Measurements from ENCODE around the gene DNAJB6.

The DNAJB6 gene

DNA sequence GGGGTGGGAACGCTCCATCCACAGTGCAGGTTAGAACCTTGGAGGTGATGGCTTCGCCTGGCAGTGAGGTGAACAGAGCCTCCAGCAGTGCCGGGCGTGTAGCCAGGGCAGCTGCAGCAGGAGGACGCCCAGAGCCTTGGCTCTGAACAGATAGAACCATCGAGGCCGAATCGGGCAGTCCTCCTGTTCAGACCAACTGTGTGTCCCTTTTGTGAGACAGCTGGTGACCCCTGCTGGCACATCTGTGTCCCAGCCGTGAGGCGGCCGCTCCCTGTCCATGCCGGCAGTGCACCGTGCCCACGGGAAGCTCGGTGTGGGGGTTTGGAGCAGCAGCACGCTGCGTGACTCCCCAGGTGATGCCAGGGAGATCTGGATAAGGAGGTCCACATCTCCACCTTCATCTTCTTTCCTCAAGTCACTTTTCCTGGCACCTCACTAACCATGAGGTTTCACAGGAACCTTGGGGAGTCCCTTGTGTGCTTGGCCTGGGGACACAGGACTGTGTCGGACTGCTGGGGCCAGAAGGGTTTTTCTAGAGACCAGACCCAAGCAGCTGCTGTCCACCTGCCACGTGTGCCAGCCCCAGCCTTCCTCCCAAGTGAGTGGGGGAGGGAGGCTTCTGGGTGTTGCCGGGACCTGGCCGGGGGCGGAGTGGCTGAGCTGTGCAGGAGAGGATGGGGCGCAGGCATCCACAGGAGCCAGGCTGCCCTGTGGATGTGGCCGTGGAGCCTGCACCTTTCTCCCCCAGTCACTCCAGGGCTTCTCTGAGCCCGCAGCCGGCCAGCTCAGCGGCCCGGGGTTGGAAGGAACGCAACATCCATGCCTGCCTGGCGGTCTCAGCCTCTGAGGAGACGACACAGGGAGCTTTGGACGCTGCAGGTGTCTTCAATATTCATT is 69.4 kb downstream of the DNAJB6 start:
- 93% methylated on average over 32 of the region's 32 CpGs for WGBS
- no peak overlapping the region for H3K27ac ChIP-seq (ENCODE audit: low read depth, low read length)
- H3K36me3 ChIP-seq (ENCODE audit: insufficient read depth, low read length), result peaks cover 55% of the 10 kb centered on the region
- H3K27me3 ChIP-seq (ENCODE audit: insufficient read depth, low read length), result no peaks in the 10 kb centered on the region
- no peaks in the 10 kb centered on the region for H3K4me1 ChIP-seq (ENCODE audit: insufficient read depth, low read length)
- H3K4me3 ChIP-seq (ENCODE audit: low read length), result no peak overlapping the region
- no peaks in the 10 kb centered on the region for H3K9me3 ChIP-seq (ENCODE audit: insufficient read depth, low read depth, low read length)
- no peak overlapping the region for H3K9ac ChIP-seq (ENCODE audit: low read depth, low read length)

DNA sequence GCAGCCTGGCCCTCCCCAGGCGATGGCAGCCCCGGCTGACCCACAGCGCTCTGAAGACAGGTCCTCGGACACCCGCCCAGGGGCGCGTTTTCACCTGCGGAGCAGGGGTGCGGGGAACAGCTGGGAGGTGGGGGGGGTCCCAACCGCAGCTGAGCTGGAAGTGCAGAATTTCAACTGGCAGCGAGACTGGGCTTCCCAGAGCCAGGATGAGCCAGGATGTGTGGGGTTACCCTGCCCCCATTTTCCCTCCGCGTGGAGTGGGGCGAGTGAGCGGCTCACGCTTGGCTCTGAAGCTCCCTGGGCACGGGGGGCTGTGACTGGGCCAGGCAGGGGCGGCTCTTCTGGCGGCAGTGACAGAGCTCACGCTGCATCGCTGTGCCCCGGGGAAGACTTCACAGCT is 70.2 kb downstream of the DNAJB6 start:
- peaks cover 7% of the 10 kb centered on the region for H3K4me1 ChIP-seq (ENCODE audit: insufficient read depth, low read length)
- H3K27me3 ChIP-seq (ENCODE audit: insufficient read depth, low read length), result no peaks in the 10 kb centered on the region
- H3K36me3 ChIP-seq (ENCODE audit: insufficient read depth, low read length), result peaks cover 51% of the 10 kb centered on the region
- no peak overlapping the region for H3K9ac ChIP-seq (ENCODE audit: low read depth, low read length)
- H3K4me3 ChIP-seq (ENCODE audit: low read length), result no peak overlapping the region
- no peaks in the 10 kb centered on the region for H3K9me3 ChIP-seq (ENCODE audit: insufficient read depth, low read depth, low read length)
- no peak overlapping the region for H3K27ac ChIP-seq (ENCODE audit: low read depth, low read length)
- WGBS, result 97% methylated on average over 22 of the region's 22 CpGs

DNA sequence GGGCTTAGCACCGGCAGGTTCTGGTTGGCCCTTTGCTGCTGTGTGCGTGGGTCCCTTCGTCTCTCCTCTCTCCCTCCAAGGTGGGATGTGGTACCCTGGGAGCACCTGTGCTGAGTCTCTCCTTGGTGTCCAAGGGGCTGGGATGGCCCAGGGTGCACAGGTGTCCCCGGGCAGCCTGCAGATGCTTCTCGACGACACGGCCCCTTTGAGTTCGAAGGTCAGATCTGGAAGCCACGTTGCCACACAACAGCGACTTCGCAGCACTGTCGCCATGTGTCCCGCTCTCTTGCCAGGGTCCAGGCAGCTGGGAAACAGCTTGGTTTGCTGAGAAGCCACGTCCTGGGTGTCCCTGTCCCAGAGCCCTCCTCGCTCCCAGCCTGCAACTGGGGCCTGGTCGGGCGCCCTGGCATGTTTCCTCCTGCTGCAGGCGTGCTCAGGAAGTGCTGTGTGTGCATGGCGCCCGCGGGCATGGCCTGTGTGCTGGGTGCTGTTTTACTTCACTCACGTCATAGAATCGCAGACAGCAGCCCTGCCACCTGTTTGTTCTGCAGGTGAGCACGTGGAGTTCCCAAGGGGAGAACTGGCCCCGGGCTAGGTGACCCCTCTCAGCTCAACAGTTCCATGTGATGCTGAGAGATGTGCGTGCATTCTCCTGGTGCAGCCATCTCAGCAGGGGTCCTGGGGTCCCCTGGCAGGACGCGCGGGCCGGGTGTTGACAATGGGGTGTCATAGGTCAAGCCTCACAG is 70.9 kb downstream of the DNAJB6 start:
- WGBS, result 94% methylated on average over 30 of the region's 30 CpGs
- H3K4me1 ChIP-seq (ENCODE audit: insufficient read depth, low read length), result peaks cover 14% of the 10 kb centered on the region
- no peak overlapping the region for H3K9ac ChIP-seq (ENCODE audit: low read depth, low read length)
- H3K9me3 ChIP-seq (ENCODE audit: insufficient read depth, low read depth, low read length), result no peaks in the 10 kb centered on the region
- no peak overlapping the region for H3K4me3 ChIP-seq (ENCODE audit: low read length)
- no peaks in the 10 kb centered on the region for H3K27me3 ChIP-seq (ENCODE audit: insufficient read depth, low read length)
- H3K36me3 ChIP-seq (ENCODE audit: insufficient read depth, low read length), result peaks cover 53% of the 10 kb centered on the region
- H3K27ac ChIP-seq (ENCODE audit: low read depth, low read length), result no peak overlapping the region

DNA sequence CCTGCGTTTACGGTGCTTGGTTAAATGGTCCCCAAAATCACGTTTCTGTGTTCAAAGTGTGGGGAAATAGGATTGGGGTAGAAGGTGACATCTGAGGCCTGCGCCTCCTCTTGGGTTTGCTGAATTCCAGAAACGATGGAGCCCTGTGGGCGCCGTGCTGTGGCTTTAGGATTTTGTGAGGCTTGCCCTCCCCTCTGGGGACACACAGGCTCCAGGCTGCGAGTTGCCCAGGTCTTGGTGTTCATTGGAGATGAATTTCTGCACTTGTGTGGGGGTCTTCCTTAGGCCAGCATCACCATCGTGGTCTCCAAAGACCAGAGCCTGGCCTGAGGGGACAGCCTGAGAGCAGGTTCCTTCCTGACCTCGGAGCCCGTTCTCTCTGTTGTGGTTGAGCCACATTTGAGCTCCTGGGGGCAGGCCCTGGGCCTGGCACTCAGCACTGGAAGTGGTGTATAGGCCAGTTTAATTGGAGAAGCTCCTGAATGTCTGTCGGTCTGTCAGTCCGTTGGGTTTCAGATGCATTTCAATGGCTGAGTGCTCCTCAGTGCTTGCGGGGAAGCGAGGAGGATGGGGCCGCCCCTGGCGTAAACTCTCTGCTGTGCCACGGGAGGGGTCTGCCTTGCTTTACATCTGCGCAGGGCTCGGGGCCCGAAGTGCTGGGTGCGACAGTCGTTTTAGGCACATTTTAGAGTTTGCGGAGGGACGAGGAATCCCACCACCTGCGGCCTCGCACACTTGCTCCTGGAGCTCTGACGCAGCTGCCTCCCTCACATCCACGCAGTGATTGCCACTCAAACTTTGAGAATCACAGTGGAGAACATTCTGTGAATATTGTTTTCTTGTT is 71.7 kb downstream of the DNAJB6 start:
- no peak overlapping the region for H3K4me3 ChIP-seq (ENCODE audit: low read length)
- H3K9ac ChIP-seq (ENCODE audit: low read depth, low read length), result no peak overlapping the region
- WGBS, result 92% methylated on average over 29 of the region's 29 CpGs
- H3K36me3 ChIP-seq (ENCODE audit: insufficient read depth, low read length), result peaks cover 53% of the 10 kb centered on the region
- no peaks in the 10 kb centered on the region for H3K9me3 ChIP-seq (ENCODE audit: insufficient read depth, low read depth, low read length)
- no peaks in the 10 kb centered on the region for H3K27me3 ChIP-seq (ENCODE audit: insufficient read depth, low read length)
- peak overlapping the region; percentile 30; the same call in 1 of the 2 replicates for H3K27ac ChIP-seq (ENCODE audit: low read depth, low read length)
- H3K4me1 ChIP-seq (ENCODE audit: insufficient read depth, low read length), result peaks cover 22% of the 10 kb centered on the region

DNA sequence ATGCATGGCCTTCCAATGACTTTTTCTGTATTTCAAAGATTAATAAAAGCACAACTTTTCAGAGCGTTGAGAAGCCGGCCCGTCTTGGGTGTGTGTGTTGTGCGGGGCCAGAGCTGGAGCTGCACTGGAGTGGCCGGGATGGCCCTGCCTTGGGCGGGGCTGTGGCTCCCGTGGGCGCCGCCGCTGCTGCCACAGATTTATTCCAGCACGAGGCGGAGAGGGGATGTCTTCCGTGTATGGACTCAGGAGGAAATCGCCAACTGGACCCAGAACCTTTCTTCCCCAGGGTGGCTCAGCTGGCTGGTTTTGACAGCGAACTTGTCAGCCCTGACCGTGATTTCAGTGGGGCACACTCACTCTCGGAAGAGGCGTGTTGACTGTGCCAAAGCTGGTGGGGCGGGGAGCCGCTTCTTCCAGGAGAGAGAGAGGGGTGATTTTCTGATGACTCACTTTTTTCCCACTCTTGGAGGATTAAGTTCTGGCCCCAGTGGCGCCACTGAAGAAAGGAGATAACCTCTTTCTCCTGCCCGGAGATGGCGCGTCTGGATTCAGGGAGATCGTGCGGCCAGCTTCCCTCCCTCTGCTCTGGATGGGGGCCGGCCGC is 72.4 kb downstream of the DNAJB6 start:
- Histone ChIP-seq H3K4me1 (ENCODE audit: insufficient read depth, low read length) (peaks cover 25% of the 10 kb centered on the region), H3K36me3 (ENCODE audit: insufficient read depth, low read length) (peaks cover 53% of the 10 kb centered on the region), H3K4me3 (ENCODE audit: low read length) (no peak overlapping the region), H3K27me3 (ENCODE audit: insufficient read depth, low read length) (no peaks in the 10 kb centered on the region), H3K9ac (ENCODE audit: low read depth, low read length) (no peak overlapping the region), H3K9me3 (ENCODE audit: insufficient read depth, low read depth, low read length) (no peaks in the 10 kb centered on the region), H3K27ac (ENCODE audit: low read depth, low read length) (no peak overlapping the region)
- WGBS, result 94% methylated on average over 28 of the region's 28 CpGs

DNA sequence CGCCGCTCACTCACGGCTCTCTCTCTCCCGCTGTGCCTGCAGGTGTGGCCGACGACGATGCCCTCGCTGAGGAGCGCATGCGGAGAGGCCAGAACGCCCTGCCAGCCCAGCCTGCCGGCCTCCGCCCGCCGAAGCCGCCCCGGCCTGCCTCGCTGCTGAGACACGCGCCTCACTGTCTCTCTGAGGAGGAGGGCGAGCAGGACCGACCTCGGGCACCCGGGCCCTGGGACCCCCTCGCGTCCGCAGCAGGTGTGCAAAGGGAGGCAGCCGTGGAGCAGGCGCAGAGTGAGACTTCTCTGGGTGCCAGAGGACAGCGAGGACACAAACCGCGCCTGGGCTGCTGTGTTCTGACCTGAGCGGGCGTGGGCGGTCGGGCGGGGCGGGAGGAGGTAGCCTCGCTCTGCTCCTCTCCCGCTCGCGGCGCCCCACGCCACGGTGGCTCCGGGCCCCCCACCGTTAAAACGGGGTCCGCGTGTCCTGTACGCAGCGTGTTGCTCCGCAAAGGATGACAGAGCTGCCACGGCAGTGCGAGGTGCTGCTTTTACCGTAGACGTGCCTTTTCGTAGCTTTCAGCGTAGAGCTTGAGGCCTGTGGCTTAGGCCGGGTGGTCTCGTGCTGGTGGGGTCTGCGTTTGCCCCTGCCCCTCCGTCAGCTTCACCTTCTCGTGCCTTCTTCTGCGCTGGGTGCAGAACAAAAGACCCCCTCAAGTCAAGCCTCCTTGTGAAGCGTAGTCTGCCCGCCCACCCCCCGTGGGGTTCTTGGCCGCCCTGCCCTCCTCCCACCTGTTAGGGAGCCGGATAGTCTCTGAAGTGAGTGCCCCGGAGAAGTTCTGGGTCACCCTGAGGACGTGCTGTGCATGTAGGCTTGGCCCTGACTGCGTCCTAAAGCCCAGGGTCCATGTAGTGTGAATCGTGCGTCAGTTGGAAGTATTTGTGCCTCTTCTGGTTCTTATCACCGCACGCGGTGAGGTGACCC is 73.2 kb downstream of the DNAJB6 start:
- Histone ChIP-seq H3K36me3 (ENCODE audit: insufficient read depth, low read length) (peaks cover 57% of the 10 kb centered on the region), H3K9me3 (ENCODE audit: insufficient read depth, low read depth, low read length) (no peaks in the 10 kb centered on the region), H3K27ac (ENCODE audit: low read depth, low read length) (no peak overlapping the region), H3K4me1 (ENCODE audit: insufficient read depth, low read length) (peaks cover 25% of the 10 kb centered on the region), H3K9ac (ENCODE audit: low read depth, low read length) (no peak overlapping the region), H3K4me3 (ENCODE audit: low read length) (no peak overlapping the region), H3K27me3 (ENCODE audit: insufficient read depth, low read length) (no peaks in the 10 kb centered on the region)
- WGBS, result 94% methylated on average over 78 of the region's 78 CpGs

DNA sequence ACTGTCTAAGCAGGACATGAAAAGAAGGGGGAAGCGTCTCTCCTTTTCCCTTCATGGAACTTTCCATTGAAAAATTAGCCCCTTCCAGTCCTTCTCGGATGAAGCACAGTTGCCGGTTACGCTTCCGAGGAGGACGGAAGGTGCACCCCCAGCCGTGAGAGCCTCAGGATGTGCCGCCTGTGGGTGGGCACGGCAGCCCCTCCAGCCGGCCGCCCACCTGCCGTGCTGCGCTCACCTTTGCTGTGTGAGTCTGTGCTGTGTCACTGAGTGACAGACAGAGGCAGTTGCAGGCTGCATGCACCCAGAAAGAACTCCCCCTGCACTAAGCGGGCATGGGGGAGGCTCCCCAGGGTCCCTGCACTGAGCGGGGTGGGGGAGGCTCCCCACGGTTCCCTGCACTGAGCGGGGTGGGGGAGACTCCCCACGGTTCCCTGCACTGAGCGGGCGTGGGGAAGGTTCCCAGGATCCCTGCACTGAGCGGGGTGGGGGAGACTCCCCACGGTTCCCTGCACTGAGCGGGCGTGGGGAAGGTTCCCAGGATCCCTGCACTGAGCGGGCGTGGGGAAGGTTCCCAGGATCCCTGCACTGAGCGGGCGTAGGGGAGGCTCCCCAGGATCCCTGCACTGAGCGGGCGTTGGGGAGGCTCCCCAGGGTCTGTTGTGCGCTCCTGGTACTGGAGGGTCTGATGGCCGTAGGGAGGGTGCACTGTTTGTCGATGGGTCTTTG is 74.2 kb downstream of the DNAJB6 start:
- no peaks in the 10 kb centered on the region for H3K27me3 ChIP-seq (ENCODE audit: insufficient read depth, low read length)
- no peaks in the 10 kb centered on the region for H3K9me3 ChIP-seq (ENCODE audit: insufficient read depth, low read depth, low read length)
- no peak overlapping the region; the same call in 1 of the 2 replicates for H3K27ac ChIP-seq (ENCODE audit: low read depth, low read length)
- 93% methylated on average over 33 of the region's 33 CpGs for WGBS
- H3K4me1 ChIP-seq (ENCODE audit: insufficient read depth, low read length), result peaks cover 25% of the 10 kb centered on the region
- H3K36me3 ChIP-seq (ENCODE audit: insufficient read depth, low read length), result peaks cover 64% of the 10 kb centered on the region
- H3K9ac ChIP-seq (ENCODE audit: low read depth, low read length), result no peak overlapping the region
- no peak overlapping the region for H3K4me3 ChIP-seq (ENCODE audit: low read length)

DNA sequence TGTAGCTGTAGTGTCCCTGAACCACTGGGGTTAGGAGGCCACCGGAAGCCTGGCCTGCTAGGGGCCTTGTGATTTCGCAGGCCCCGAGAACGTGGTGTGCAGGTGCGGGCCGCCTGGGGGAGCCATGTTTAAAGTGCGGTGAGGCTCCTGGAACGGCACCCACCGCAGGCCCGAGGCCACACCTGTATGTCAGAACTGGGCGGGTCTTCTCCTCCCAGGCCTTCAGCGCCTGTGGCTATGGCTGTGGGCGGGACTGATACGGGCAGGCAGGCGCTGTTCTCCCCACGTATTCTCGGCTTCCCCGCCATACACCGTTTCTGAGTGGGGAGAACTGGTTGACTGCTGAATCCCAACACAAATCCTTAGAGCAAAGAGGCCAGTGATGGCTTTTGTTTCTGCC is 74.8 kb downstream of the DNAJB6 start:
- Histone ChIP-seq H3K9ac (ENCODE audit: low read depth, low read length) (no peak overlapping the region), H3K9me3 (ENCODE audit: insufficient read depth, low read depth, low read length) (no peaks in the 10 kb centered on the region), H3K27ac (ENCODE audit: low read depth, low read length) (peak overlapping the region; percentile 4; the same call in 1 of the 2 replicates), H3K27me3 (ENCODE audit: insufficient read depth, low read length) (no peaks in the 10 kb centered on the region), H3K4me1 (ENCODE audit: insufficient read depth, low read length) (peaks cover 25% of the 10 kb centered on the region), H3K4me3 (ENCODE audit: low read length) (no peak overlapping the region), H3K36me3 (ENCODE audit: insufficient read depth, low read length) (peaks cover 69% of the 10 kb centered on the region)
- WGBS, result 74% methylated on average over 19 of the region's 19 CpGs

DNA sequence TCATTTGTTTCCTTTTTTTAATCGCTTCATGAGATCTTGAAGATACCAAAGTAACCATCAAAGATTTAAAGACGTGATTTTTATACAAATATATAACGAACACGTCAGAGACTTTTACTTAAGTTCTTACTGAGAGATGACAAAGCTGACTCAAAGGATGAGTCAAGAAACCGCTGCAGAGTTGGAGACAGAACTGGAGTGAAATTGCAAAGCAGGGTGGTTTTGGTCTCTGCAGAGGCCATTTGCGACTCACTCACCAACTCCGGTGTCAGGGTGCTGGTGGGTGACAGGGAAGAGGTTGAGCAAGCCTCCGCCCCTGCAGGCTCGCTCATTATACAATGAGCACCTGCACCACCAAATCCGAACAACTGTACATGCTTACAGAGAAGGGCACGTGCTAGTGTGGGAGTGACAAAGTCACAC is 75.2 kb downstream of the DNAJB6 start:
- no peaks in the 10 kb centered on the region for H3K9me3 ChIP-seq (ENCODE audit: insufficient read depth, low read depth, low read length)
- H3K9ac ChIP-seq (ENCODE audit: low read depth, low read length), result no peak overlapping the region
- H3K36me3 ChIP-seq (ENCODE audit: insufficient read depth, low read length), result peaks cover 70% of the 10 kb centered on the region
- no peak overlapping the region for H3K4me3 ChIP-seq (ENCODE audit: low read length)
- peak overlapping the region; percentile 70 for H3K27ac ChIP-seq (ENCODE audit: low read depth, low read length)
- no peaks in the 10 kb centered on the region for H3K27me3 ChIP-seq (ENCODE audit: insufficient read depth, low read length)
- peaks cover 25% of the 10 kb centered on the region for H3K4me1 ChIP-seq (ENCODE audit: insufficient read depth, low read length)
- 95% methylated on average over 11 of the region's 11 CpGs for WGBS
